ENCODE data around the gene HASPIN. TPM values are rescaled to one million over a fixed set of nuclear protein-coding genes. Genes with fewer than 3 reads are reported as not detected.

HASPIN gene
- total and polyA plus RNA-seq, 2 of the 8 experiments (the other 6 are each of a cell fraction or from before 2014, with no cell fraction given) = 7.8 to 29.5 TPM

GRCh38 chr17:3698139-3698538 is 25.6 kb upstream of the HASPIN start:
- peaks cover 9% of the 10 kb centered on the region; the same call in 1 of the 2 replicates for H3K23me2 ChIP-seq (ENCODE audit: low read depth, low read length)
- WGBS, 2 experiments (ENCODE audit: extremely low coverage in 1 of 2, insufficient coverage in 1 of 2, insufficient read length in 1 of 2, insufficient replicate concordance in 2 of 2, low coverage in 1 of 2, low lambda C conversion rate in 2 of 2, missing lambda C conversion rate in 1 of 2) = 84% methylated on average over 4 of the region's 4 CpGs; no CpG with 5 or more reads in 1 of the 2 experiments
- H2BK20ac ChIP-seq (ENCODE audit: low read length) = no peak overlapping the region
- peaks cover 0 to 22% (median 13%) of the 10 kb centered on the region in 4 experiments; a peak in 6 of 7 replicates for H3K27me3 ChIP-seq (replicated peaks in 1 of 4; ENCODE audit: control insufficient read depth in 3 of 4, extremely low read depth in 1 of 4, insufficient read depth in 3 of 4, low read length in 3 of 4)
- H4K91ac ChIP-seq (replicated peaks; ENCODE audit: insufficient read length, low read length) = no peak overlapping the region
- no peak overlapping the region for H2AFZ ChIP-seq (ENCODE audit: low read length)
- H2BK120ac ChIP-seq (replicated peaks; ENCODE audit: low read depth, low read length) = no peak overlapping the region
- H2BK15ac ChIP-seq (ENCODE audit: low read length) = no peak overlapping the region
- ChIA-PET POLR2A (ENCODE audit: partially characterized antibody) (interaction anchor here (0.8 to 1.4 kb wide), 4 partner anchors 25 to 1012 kb away, joined by 3 to 5 read pairs (median 3); partner anchors contain the start of genes CTNS, HASPIN and SHPK), CTCF (ENCODE audit: partially characterized antibody) (interaction anchor here (3.0 kb wide), 1 partner anchor 15 kb away, joined by 14 read pairs; no protein-coding TSS in a partner anchor)
- H2AK5ac ChIP-seq (ENCODE audit: low read depth, low read length) = no peak overlapping the region
- no peak overlapping the region for H3K4ac ChIP-seq (replicated peaks; ENCODE audit: insufficient read length, low read depth, low read length)
- FAIRE-seq (no peak), DNase-seq (ENCODE audit: low read depth in 1 of 2, low spot score in 2 of 2) (no peak)
- H4K8ac ChIP-seq (ENCODE audit: extremely low read depth, insufficient read depth, low read length) = no peak overlapping the region; the same call in 1 of the 2 replicates
- H3K9me3 ChIP-seq (ENCODE audit: insufficient read depth in 2 of 2, low read depth in 1 of 2, low read length in 1 of 2) = peaks cover 0 to 4% of the 10 kb centered on the region in 2 experiments; a peak in 1 of 4 replicates
- H3K9ac ChIP-seq (replicated peaks in 1 of 4; ENCODE audit: extremely low read depth in 1 of 4, low read depth in 3 of 4, low read length in 3 of 4) = no peak overlapping the region
- peaks cover 0 to 14% (median 8%) of the 10 kb centered on the region in 4 experiments; a peak in 5 of 7 replicates for H3K4me1 ChIP-seq (replicated peaks in 1 of 4; ENCODE audit: control insufficient read depth in 3 of 4, insufficient read depth in 4 of 4, low read length in 3 of 4)
- no peak overlapping the region for H4K5ac ChIP-seq (ENCODE audit: insufficient read length, low read depth, low read length)
- H3K36me3 ChIP-seq (ENCODE audit: control insufficient read depth in 2 of 4, insufficient read depth in 4 of 4, low read length in 3 of 4) = no peaks in the 10 kb centered on the region; a peak in 1 of 8 replicates
- peaks cover 0 to 5% of the 10 kb centered on the region in 2 experiments for H4K20me1 ChIP-seq (replicated peaks in 1 of 2; ENCODE audit: control insufficient read depth in 1 of 2, insufficient read depth in 2 of 2, low read length in 2 of 2)
- H3K27ac ChIP-seq (ENCODE audit: low read depth, low read length) = no peak overlapping the region
- H3K79me2 ChIP-seq (ENCODE audit: control insufficient read depth in 1 of 2, insufficient read depth in 2 of 2, low read length in 2 of 2) = no peaks in the 10 kb centered on the region
- no peak overlapping the region for H3K14ac ChIP-seq (ENCODE audit: insufficient read length)
- H3K56ac ChIP-seq (replicated peaks; ENCODE audit: insufficient read length, low read depth, low read length) = no peak overlapping the region
- H3K18ac ChIP-seq (ENCODE audit: extremely low read depth, low read length) = no peak overlapping the region
- no peak overlapping the region for H3K4me3 ChIP-seq (ENCODE audit: extremely low read depth in 1 of 4, insufficient read depth in 2 of 4, low read depth in 3 of 4, low read length in 4 of 4)
- H2BK12ac ChIP-seq (ENCODE audit: low read depth, low read length) = no peak overlapping the region
- H3K79me1 ChIP-seq (ENCODE audit: low read depth, low read length) = no peaks in the 10 kb centered on the region
- H2BK5ac ChIP-seq (ENCODE audit: low read depth, low read length) = no peak overlapping the region
- no peak overlapping the region for H3K4me2 ChIP-seq (ENCODE audit: insufficient read depth in 1 of 2, low read depth in 2 of 2, low read length in 2 of 2)
- H3K23ac ChIP-seq (ENCODE audit: insufficient read length) = no peak overlapping the region
- TF ChIP-seq HDAC6 (IDR thresholded peaks at IDR 0.05; ENCODE audit: low read depth, low read length) (no peak), TAF7 (optimal IDR thresholded peaks at IDR 0.05; ENCODE audit: borderline replicate concordance, low read depth, low read length) (no peak), MAX (IDR thresholded peaks at IDR 0.05) (no peak), E2F6 (IDR thresholded peaks at IDR 0.05) (no peak), CHD2 (IDR thresholded peaks at IDR 0.05; ENCODE audit: low read length) (no peak)

All from H1 (cell line).